ENCODE measurements around the gene SLC33A1. TPM values are rescaled to one million over a fixed set of nuclear protein-coding genes. Genes with fewer than 3 reads are reported as not detected.
"Not testable (repeated sequence)": the region's sequence is repeated elsewhere in the genome, so short reads cannot be mapped to it uniquely, and the experiment has no call there.

The SLC33A1 gene
- total and polyA plus RNA-seq, 4 donors, result 3.4 to 28.5 (median 20.3) TPM

GRCh38 chr3:155815030-155815545 is 39.1 kb downstream of the SLC33A1 start:
- no peak overlapping the region for H3K4me3 ChIP-seq (ENCODE audit: low read length in 2 of 2)
- H3K4me1 ChIP-seq (ENCODE audit: control insufficient read depth in 1 of 2, insufficient read depth in 2 of 2, low read length in 2 of 2), result no peaks in the 10 kb centered on the region
- ATAC-seq (ENCODE audit: low FRiP score) (no peak), DNase-seq (no peak)
- intact Hi-C loops (cut with DNase I), result no loop called here
- no peaks in the 10 kb centered on the region for H3K9me3 ChIP-seq (ENCODE audit: control insufficient read depth, low read length)
- no peaks in the 10 kb centered on the region for H3K36me3 ChIP-seq (ENCODE audit: control insufficient read depth in 1 of 2, insufficient read depth in 2 of 2, low read length in 1 of 2)
- H3K27me3 ChIP-seq (ENCODE audit: control insufficient read depth in 1 of 2, insufficient read depth in 2 of 2, low read length in 1 of 2), result no peaks in the 10 kb centered on the region
- no peak overlapping the region for H3K27ac ChIP-seq (ENCODE audit: low read depth in 1 of 2, low read length in 2 of 2)

GRCh38 chr3:155813224-155813623 is 41.0 kb downstream of the SLC33A1 start:
- H3K4me3 ChIP-seq (ENCODE audit: low read length in 2 of 2); DNase-seq; intact Hi-C loops (cut with DNase I); H3K27ac ChIP-seq (ENCODE audit: low read depth in 1 of 2, low read length in 2 of 2); H3K36me3 ChIP-seq (ENCODE audit: control insufficient read depth in 1 of 2, insufficient read depth in 2 of 2, low read length in 1 of 2); H3K9me3 ChIP-seq (ENCODE audit: control insufficient read depth, low read length); H3K4me1 ChIP-seq (ENCODE audit: control insufficient read depth in 1 of 2, insufficient read depth in 2 of 2, low read length in 2 of 2); H3K27me3 ChIP-seq (ENCODE audit: control insufficient read depth in 1 of 2, insufficient read depth in 2 of 2, low read length in 1 of 2); ATAC-seq (ENCODE audit: low FRiP score): not testable (repeated sequence)

- no peaks in the 10 kb centered on the region for H3K4me1 ChIP-seq (ENCODE audit: control insufficient read depth in 1 of 2, insufficient read depth in 2 of 2, low read length in 2 of 2)
- DNase-seq (no peak), ATAC-seq (ENCODE audit: low FRiP score) (no peak)
- no peak overlapping the region for H3K27ac ChIP-seq (ENCODE audit: low read depth in 1 of 2, low read length in 2 of 2)
- no peaks in the 10 kb centered on the region for H3K36me3 ChIP-seq (ENCODE audit: control insufficient read depth in 1 of 2, insufficient read depth in 2 of 2, low read length in 1 of 2)
- no peaks in the 10 kb centered on the region for H3K27me3 ChIP-seq (ENCODE audit: control insufficient read depth in 1 of 2, insufficient read depth in 2 of 2, low read length in 1 of 2)
- intact Hi-C loops (cut with DNase I), result loop anchor here (10.0 kb wide), 2 partner anchors 46 to 66 kb away; partner anchors contain the start of genes GMPS (in 1 of the 2) and SLC33A1 (in 1 of the 2)
- no peaks in the 10 kb centered on the region for H3K9me3 ChIP-seq (ENCODE audit: control insufficient read depth, low read length)
- H3K4me3 ChIP-seq (ENCODE audit: low read length in 2 of 2), result no peak overlapping the region
Observed at GRCh38 chr3:155809181-155809580, 45.0 kb downstream of the SLC33A1 start.

GRCh38 chr3:155807823-155808222 is 46.4 kb downstream of the SLC33A1 start:
- no peaks in the 10 kb centered on the region for H3K27me3 ChIP-seq (ENCODE audit: control insufficient read depth in 1 of 2, insufficient read depth in 2 of 2, low read length in 1 of 2)
- no peak for DNase-seq
- no peaks in the 10 kb centered on the region for H3K4me1 ChIP-seq (ENCODE audit: control insufficient read depth in 1 of 2, insufficient read depth in 2 of 2, low read length in 2 of 2)
- no peak overlapping the region for H3K27ac ChIP-seq (ENCODE audit: low read depth in 1 of 2, low read length in 2 of 2)
- 85 to 94% methylated on average over 2 of the region's 2 CpGs for WGBS, 2 donors
- H3K9me3 ChIP-seq (ENCODE audit: control insufficient read depth, low read length), result no peaks in the 10 kb centered on the region
- H3K36me3 ChIP-seq (ENCODE audit: control insufficient read depth in 1 of 2, insufficient read depth in 2 of 2, low read length in 1 of 2), result no peaks in the 10 kb centered on the region
- H3K4me3 ChIP-seq (ENCODE audit: low read length in 2 of 2), result no peak overlapping the region
- no peak for ATAC-seq (ENCODE audit: low FRiP score)
- intact Hi-C loops (cut with DNase I), result loop anchor here (10.0 kb wide), 2 partner anchors 47 to 67 kb away; partner anchors contain the start of genes GMPS (in 1 of the 2) and SLC33A1 (in 1 of the 2)

- ATAC-seq (ENCODE audit: low FRiP score) (peak; percentile 96), DNase-seq (peak; percentile 73 to 90)
- peak within 1 kb of the TSS; percentile 44 to 75 for H3K4me3 ChIP-seq (ENCODE audit: low read length in 2 of 2)
- no peaks in the 10 kb centered on the region for H3K36me3 ChIP-seq (ENCODE audit: control insufficient read depth in 1 of 2, insufficient read depth in 2 of 2, low read length in 1 of 2)
- WGBS, 2 donors, result 1% methylated on average over 61 of the region's 61 CpGs
- H3K9me3 ChIP-seq (ENCODE audit: control insufficient read depth, low read length), result no peaks in the 10 kb centered on the region
- no peaks in the 10 kb centered on the region for H3K4me1 ChIP-seq (ENCODE audit: control insufficient read depth in 1 of 2, insufficient read depth in 2 of 2, low read length in 2 of 2)
- intact Hi-C loops (cut with DNase I), result loop anchor here (10.0 kb wide), 2 partner anchors 49 to 69 kb away; partner anchors contain the start of genes GMPS (in 1 of the 2) and SLC33A1 (in 1 of the 2)
- H3K27ac ChIP-seq (ENCODE audit: low read depth in 1 of 2, low read length in 2 of 2), result peak within 1 kb of the TSS in 1 of 2 donors; percentile 43
- H3K27me3 ChIP-seq (ENCODE audit: control insufficient read depth in 1 of 2, insufficient read depth in 2 of 2, low read length in 1 of 2), result no peaks in the 10 kb centered on the region
Observed at GRCh38 chr3:155805802-155806618, 48.2 kb downstream of the SLC33A1 start, which contains the start of gene C3orf33. C3orf33 (minus strand) TSS chr3:155806278; CDS start chr3:155806252, 26 bp downstream.

GRCh38 chr3:155805204-155805801 is 48.9 kb downstream of the SLC33A1 start:
- H3K27ac ChIP-seq (ENCODE audit: low read depth in 1 of 2, low read length in 2 of 2), result no peak overlapping the region

GRCh38 chr3:155804323-155804722 is 49.9 kb downstream of the SLC33A1 start:
- intact Hi-C loops (cut with DNase I), result loop anchor here (10.0 kb wide), 2 partner anchors 50 to 70 kb away; partner anchors contain the start of genes GMPS (in 1 of the 2) and SLC33A1 (in 1 of the 2)

More at GRCh38 chr3:155805204-155805801, 48.9 kb downstream of the SLC33A1 start:
- no peaks in the 10 kb centered on the region for H3K9me3 ChIP-seq (ENCODE audit: control insufficient read depth, low read length)
- H3K4me1 ChIP-seq (ENCODE audit: control insufficient read depth in 1 of 2, insufficient read depth in 2 of 2, low read length in 2 of 2), result no peaks in the 10 kb centered on the region
- DNase-seq (peak in 1 of 2 donors; percentile 79), ATAC-seq (ENCODE audit: low FRiP score) (peak; percentile 75)
- H3K4me3 ChIP-seq (ENCODE audit: low read length in 2 of 2), result peak overlapping the region; percentile 44 to 75
- WGBS, 2 donors, result 35 to 45% methylated on average over 14 to 15 of the region's 15 CpGs
- H3K36me3 ChIP-seq (ENCODE audit: control insufficient read depth in 1 of 2, insufficient read depth in 2 of 2, low read length in 1 of 2), result no peaks in the 10 kb centered on the region
- no peaks in the 10 kb centered on the region for H3K27me3 ChIP-seq (ENCODE audit: control insufficient read depth in 1 of 2, insufficient read depth in 2 of 2, low read length in 1 of 2)
- intact Hi-C loops (cut with DNase I), result loop anchor here (10.0 kb wide), 2 partner anchors 49 to 69 kb away; partner anchors contain the start of genes GMPS (in 1 of the 2) and SLC33A1 (in 1 of the 2)

GRCh38 chr3:155792532-155792931 is 61.7 kb downstream of the SLC33A1 start:
- intact Hi-C loops (cut with DNase I), result no loop called here
- H3K36me3 ChIP-seq (ENCODE audit: control insufficient read depth in 1 of 2, insufficient read depth in 2 of 2, low read length in 1 of 2), result no peaks in the 10 kb centered on the region

More at GRCh38 chr3:155804323-155804722, 49.9 kb downstream of the SLC33A1 start:
- H3K4me3 ChIP-seq (ENCODE audit: low read length in 2 of 2), result no peak overlapping the region
- H3K4me1 ChIP-seq (ENCODE audit: control insufficient read depth in 1 of 2, insufficient read depth in 2 of 2, low read length in 2 of 2), result no peaks in the 10 kb centered on the region
- H3K9me3 ChIP-seq (ENCODE audit: control insufficient read depth, low read length), result no peaks in the 10 kb centered on the region
- no peak for ATAC-seq (ENCODE audit: low FRiP score)
- H3K27me3 ChIP-seq (ENCODE audit: control insufficient read depth in 1 of 2, insufficient read depth in 2 of 2, low read length in 1 of 2), result no peaks in the 10 kb centered on the region
- DNase-seq, result no peak
- H3K36me3 ChIP-seq (ENCODE audit: control insufficient read depth in 1 of 2, insufficient read depth in 2 of 2, low read length in 1 of 2), result no peaks in the 10 kb centered on the region
- H3K27ac ChIP-seq (ENCODE audit: low read depth in 1 of 2, low read length in 2 of 2), result no peak overlapping the region

More at GRCh38 chr3:155792532-155792931, 61.7 kb downstream of the SLC33A1 start:
- 84 to 96% methylated on average over 1 of the region's 1 CpG for WGBS, 2 donors
- H3K27me3 ChIP-seq (ENCODE audit: control insufficient read depth in 1 of 2, insufficient read depth in 2 of 2, low read length in 1 of 2), result no peaks in the 10 kb centered on the region
- H3K4me1 ChIP-seq (ENCODE audit: control insufficient read depth in 1 of 2, insufficient read depth in 2 of 2, low read length in 2 of 2), result no peaks in the 10 kb centered on the region
- no peak overlapping the region for H3K4me3 ChIP-seq (ENCODE audit: low read length in 2 of 2)
- no peak for DNase-seq
- H3K9me3 ChIP-seq (ENCODE audit: control insufficient read depth, low read length), result no peaks in the 10 kb centered on the region
- ATAC-seq (ENCODE audit: low FRiP score), result no peak
- H3K27ac ChIP-seq (ENCODE audit: low read depth in 1 of 2, low read length in 2 of 2), result no peak overlapping the region
